DND-41 (cell line): ENCODE measurements around the gene PRKRIP1.
"Not testable (repeated sequence)": the region's sequence is repeated elsewhere in the genome, so short reads cannot be mapped to it uniquely, and the experiment has no call there.

Source experiments
- ATAC-seq: fragments of 200-7000 bp; cut with Tn5 transposase; 3 replicates; pipeline ENCODE4 v1.9.1; 2021; ENCODE audit warnings: low read depth; ENCODE audit not compliant: insufficient read depth
- DNase-seq: peaks from one replicate; pipeline ENCODE4 v3.0.0-alpha.2; 2020
- H2AFZ ChIP-seq: 2 replicates; pipeline ENCODE4 v1.6.0; 2012; ENCODE audit warnings: low read depth, low read length
- H3K27ac ChIP-seq: 2 replicates; pipeline ENCODE4 v1.5.1; 2012; ENCODE audit warnings: low read length, inconsistent platforms
- H3K27me3 ChIP-seq: fragments of 200-600 bp; sonication (generic); 2 replicates; pipeline ENCODE4 v1.6.0; 2012; ENCODE audit warnings: low read length, mild to moderate bottlenecking, inconsistent platforms; ENCODE audit not compliant: insufficient read depth, poor library complexity
- H3K36me3 ChIP-seq: 2 replicates; pipeline ENCODE4 v1.5.1; 2012; ENCODE audit warnings: low read length, inconsistent platforms; ENCODE audit not compliant: insufficient read depth
- H3K4me1 ChIP-seq: 2 replicates; pipeline ENCODE4 v1.5.1; 2012; ENCODE audit warnings: mild to moderate bottlenecking, low read length; ENCODE audit not compliant: insufficient read depth
- H3K4me2 ChIP-seq: 2 replicates; pipeline ENCODE4 v1.6.0; 2012; ENCODE audit warnings: mild to moderate bottlenecking, moderate library complexity, low read length, inconsistent platforms; ENCODE audit not compliant: insufficient read depth
- H3K4me3 ChIP-seq, 2 experiments: fragments of 200-600 bp in 1 of 2; shearing (Covaris generic) in 1 of 2; 2 replicates each; pipeline ENCODE4 v1.5.1; 2012 to 2016; ENCODE audit warnings: inconsistent platforms in 2 of 2, low read length in 2 of 2, mild to moderate bottlenecking in 2 of 2, low read depth in 1 of 2, moderate library complexity in 1 of 2
- H3K79me2 ChIP-seq: 2 replicates; pipeline ENCODE4 v1.6.0; 2012; ENCODE audit warnings: low read length, inconsistent platforms; ENCODE audit not compliant: insufficient read depth
- H3K9ac ChIP-seq: 2 replicates; pipeline ENCODE4 v1.6.0; 2012; ENCODE audit warnings: low read depth, mild to moderate bottlenecking, inconsistent platforms, low read length, moderate library complexity
- H3K9me3 ChIP-seq: 2 replicates; pipeline ENCODE4 v1.5.1; 2012; ENCODE audit warnings: low read length, moderate library complexity, mild to moderate bottlenecking, inconsistent platforms; ENCODE audit not compliant: insufficient read depth, severe bottlenecking
- H4K20me1 ChIP-seq: 2 replicates; pipeline ENCODE4 v1.6.0; 2012; ENCODE audit warnings: low read length; ENCODE audit not compliant: insufficient read depth
- EZH2 ChIP-seq: IDR thresholded peaks from 3 replicates; pipeline ENCODE4 v1.6.1; 2012; ENCODE audit warnings: borderline replicate concordance, low read depth, mild to moderate bottlenecking, moderate library complexity, low read length, inconsistent platforms; ENCODE audit not compliant: severe bottlenecking
- TF ChIP-seq, protein P1 (sequence below): IDR thresholded peaks from 2 replicates; pipeline ENCODE4 v1.5.1; 2012; ENCODE audit warnings: borderline replicate concordance, low read length, moderate library complexity, mild to moderate bottlenecking; ENCODE audit not compliant: poor library complexity, severe bottlenecking; ENCODE audit errors: extremely low read depth

Gene PRKRIP1, protein sequence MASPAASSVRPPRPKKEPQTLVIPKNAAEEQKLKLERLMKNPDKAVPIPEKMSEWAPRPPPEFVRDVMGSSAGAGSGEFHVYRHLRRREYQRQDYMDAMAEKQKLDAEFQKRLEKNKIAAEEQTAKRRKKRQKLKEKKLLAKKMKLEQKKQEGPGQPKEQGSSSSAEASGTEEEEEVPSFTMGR

DNA sequence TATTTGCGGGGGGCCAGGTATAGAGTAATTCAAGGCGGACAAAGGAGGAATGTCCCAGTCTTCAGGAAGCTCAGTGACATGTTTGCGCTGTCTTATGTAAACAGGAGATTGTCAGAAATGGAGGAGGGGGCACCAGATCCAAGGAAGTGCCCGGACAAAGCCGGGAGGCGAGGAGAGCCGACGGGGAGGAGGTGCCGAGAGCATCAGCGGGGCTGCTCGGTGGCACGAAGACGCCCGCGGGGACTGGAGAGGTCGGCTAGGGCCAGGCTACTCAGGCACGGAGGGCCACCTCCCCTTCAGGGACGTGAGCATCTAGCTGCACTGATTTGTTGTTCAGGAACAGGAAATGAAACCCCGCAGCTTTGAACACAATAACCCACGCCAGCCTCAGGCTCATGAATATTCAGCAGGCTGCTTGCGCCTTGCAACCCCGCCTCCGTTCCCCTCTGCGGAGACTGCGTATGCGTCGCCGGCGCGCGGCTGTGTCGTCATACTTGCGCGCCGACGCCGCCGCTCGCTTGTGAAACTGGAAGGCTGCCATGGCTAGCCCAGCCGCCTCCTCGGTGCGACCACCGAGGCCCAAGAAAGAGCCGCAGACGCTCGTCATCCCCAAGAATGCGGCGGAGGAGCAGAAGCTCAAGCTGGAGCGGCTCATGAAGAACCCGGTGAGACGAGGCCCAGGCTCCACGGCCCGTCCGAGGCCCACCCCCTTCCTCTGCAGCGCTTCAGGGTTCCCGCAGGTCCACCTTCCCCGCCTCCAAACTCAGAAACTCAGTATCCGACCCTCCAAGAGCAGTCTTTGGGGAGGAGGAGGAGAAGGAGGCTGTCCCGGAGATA, at the start of gene PRKRIP1:
PRKRIP1 (plus strand) TSS at position 491 of the 837 bp plus-strand sequence; CDS start at position 540, 49 bp downstream.
- Histone ChIP-seq H3K9me3 (no peaks in the 10 kb centered on the region), H3K27me3 (no peaks in the 10 kb centered on the region), H3K79me2 (peaks cover 25% of the 10 kb centered on the region), H3K4me1 (peaks cover 19% of the 10 kb centered on the region), H3K9ac (peak within 1 kb of the TSS; percentile 86), H4K20me1 (no peaks in the 10 kb centered on the region; the same call in 1 of the 2 replicates), H3K4me2 (peak within 1 kb of the TSS; percentile 97), H3K27ac (peak within 1 kb of the TSS; percentile 78), H2AFZ (peak within 1 kb of the TSS; percentile 85), H3K4me3 (peak within 1 kb of the TSS; percentile 89 to 95), H3K36me3 (peaks cover 49% of the 10 kb centered on the region)
- no peak for TF ChIP-seq EZH2
- TF ChIP-seq, protein P1, sequence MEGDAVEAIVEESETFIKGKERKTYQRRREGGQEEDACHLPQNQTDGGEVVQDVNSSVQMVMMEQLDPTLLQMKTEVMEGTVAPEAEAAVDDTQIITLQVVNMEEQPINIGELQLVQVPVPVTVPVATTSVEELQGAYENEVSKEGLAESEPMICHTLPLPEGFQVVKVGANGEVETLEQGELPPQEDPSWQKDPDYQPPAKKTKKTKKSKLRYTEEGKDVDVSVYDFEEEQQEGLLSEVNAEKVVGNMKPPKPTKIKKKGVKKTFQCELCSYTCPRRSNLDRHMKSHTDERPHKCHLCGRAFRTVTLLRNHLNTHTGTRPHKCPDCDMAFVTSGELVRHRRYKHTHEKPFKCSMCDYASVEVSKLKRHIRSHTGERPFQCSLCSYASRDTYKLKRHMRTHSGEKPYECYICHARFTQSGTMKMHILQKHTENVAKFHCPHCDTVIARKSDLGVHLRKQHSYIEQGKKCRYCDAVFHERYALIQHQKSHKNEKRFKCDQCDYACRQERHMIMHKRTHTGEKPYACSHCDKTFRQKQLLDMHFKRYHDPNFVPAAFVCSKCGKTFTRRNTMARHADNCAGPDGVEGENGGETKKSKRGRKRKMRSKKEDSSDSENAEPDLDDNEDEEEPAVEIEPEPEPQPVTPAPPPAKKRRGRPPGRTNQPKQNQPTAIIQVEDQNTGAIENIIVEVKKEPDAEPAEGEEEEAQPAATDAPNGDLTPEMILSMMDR: no peak
- ATAC-seq (peak; percentile 95), DNase-seq (peak; percentile 87)

DNA sequence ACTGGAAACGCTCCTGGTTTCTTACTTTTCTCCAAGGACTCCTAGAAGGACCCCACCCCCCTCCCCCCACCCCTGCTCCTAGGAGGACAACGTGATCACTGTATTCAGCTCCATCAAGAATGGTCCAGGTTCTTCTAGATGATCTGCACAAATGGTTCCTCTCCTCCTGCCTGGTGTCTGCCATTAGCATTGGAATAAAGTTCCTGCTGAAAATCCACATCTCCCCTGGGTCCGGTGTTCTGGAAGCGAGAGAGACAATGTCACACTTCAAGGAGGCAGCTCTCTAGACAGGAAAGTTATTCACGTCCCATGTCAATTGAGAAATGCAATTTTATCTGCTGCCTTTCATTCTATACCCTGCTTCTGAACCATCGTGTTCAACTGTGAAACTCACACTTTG, 49.2 kb upstream of the PRKRIP1 start:
- not testable (repeated sequence) for H3K4me1 ChIP-seq, H3K4me3 ChIP-seq, H3K9me3 ChIP-seq, H4K20me1 ChIP-seq, ATAC-seq, H3K9ac ChIP-seq, H3K27me3 ChIP-seq, H3K36me3 ChIP-seq, H3K79me2 ChIP-seq, DNase-seq, H3K4me2 ChIP-seq, H2AFZ ChIP-seq, H3K27ac ChIP-seq

DNA sequence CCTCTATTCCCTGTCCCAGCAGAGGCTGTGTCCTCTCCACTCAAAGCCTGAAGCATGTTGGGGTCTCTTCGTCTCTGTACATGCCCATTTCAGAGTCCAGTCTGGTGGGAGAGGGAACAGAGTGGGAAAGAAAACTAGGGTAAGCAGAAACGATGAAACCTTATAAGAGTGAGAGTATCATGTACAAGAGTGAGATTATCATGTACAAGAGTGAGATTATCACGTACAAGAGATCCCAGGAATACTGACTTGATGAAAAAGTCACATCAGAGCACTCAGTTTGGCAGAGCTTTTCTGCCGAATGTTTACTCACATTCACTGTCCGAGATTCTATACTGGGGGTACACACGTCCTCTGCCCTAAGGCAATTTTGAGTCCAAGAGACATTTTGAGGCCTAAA, 39.8 kb upstream of the PRKRIP1 start, which contains the start of gene SPDYE6:
SPDYE6 (minus strand) TSS at position 101 of the 400 bp plus-strand sequence. CDS start 421 bp downstream, outside the sequence.
- not testable (repeated sequence) for H3K27me3 ChIP-seq, H3K4me3 ChIP-seq, DNase-seq, H3K36me3 ChIP-seq, H2AFZ ChIP-seq, H3K9ac ChIP-seq, H3K4me2 ChIP-seq, H3K9me3 ChIP-seq, H3K4me1 ChIP-seq, ATAC-seq, H3K79me2 ChIP-seq, H4K20me1 ChIP-seq, H3K27ac ChIP-seq

DNA sequence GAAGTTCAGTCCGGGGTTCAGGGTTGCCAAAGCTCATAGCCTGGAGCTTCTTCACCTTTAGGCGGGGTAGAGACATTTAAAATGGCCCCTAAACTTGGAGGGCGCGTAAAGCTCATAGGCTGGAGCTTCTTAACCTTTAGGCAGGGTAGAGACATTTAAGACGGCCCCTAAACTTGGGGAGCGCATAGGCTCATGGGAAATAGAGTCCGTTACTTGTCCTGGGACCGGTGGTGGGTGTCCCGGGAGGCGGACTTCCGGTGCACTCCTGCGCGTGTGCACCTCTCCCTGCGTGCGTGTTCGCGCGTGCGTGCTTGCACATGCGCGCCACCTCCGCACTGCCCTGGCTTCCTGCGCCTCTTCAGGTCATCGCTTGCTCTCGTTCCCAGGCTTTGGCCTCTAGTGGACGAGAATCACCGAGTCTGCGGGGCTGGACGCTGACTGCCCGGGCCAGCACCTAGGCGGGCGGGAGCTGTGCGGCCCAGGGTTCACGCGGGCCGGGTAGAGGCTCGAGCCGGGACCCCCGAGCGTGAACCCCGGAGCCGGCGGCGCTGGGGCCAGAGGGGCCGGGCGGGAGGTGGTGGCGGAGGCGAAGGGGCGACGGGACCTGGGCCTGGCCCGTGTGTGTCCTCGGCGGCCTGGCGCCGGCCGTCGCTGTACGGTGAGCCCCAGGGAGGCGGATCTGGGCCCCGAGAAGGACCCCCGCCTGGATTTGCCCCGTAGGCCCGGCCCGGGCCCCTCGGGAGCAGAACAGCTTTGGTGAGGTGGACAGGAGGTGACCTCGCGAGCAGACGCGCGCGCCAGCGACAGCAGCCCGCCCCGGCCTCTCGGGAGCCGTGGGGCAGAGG, 32.4 kb upstream of the PRKRIP1 start:
- Histone ChIP-seq H3K4me2 (peak overlapping the region; percentile 65), H3K36me3 (peaks cover 12% of the 10 kb centered on the region), H3K9ac (peak overlapping the region; percentile 82), H3K4me1 (peaks cover 12% of the 10 kb centered on the region), H3K79me2 (peaks cover 28% of the 10 kb centered on the region), H3K4me3 (peak overlapping the region; percentile 66 to 97; a peak in 3 of 4 replicates), H3K27ac (peak overlapping the region; percentile 86), H2AFZ (peak overlapping the region; percentile 92)
- H3K9me3 ChIP-seq, H4K20me1 ChIP-seq, H3K27me3 ChIP-seq: not testable (repeated sequence)
- TF ChIP-seq, protein P1: peak; percentile 20
- DNase-seq (peak; percentile 98), ATAC-seq (peak; percentile 99)

DNA sequence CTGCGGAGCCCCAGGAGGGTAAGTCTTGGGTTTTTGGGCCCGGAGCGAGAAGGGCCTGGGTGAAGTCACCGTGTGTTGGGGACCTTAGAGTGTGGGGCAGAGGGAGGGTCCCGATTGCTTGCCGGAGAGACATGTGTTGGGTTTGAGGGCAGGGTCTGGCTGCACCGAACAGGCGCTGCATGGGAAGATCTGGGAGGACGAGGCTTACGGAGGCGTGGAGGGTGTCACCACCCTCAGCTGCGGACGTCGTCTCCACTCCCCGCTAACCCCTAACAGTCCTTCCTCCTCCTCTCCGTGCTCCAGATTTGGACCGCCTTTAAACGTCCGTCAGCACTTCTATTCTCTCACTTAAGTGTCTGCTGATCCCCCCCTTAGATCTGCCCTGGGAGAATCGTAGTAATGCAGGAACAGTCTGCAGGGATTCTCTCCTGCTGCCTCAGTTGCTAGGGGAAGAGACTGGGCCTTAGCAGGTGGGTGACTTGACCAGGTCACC, 31.7 kb upstream of the PRKRIP1 start:
- H4K20me1 ChIP-seq, H3K9me3 ChIP-seq, H2AFZ ChIP-seq, ATAC-seq, H3K27me3 ChIP-seq: not testable (repeated sequence)
- peak overlapping the region; percentile 66 to 97; a peak in 3 of 4 replicates for H3K4me3 ChIP-seq
- peaks cover 28% of the 10 kb centered on the region for H3K79me2 ChIP-seq
- H3K4me2 ChIP-seq: peak overlapping the region; percentile 65
- H3K9ac ChIP-seq: peak overlapping the region; percentile 82
- DNase-seq: peak; percentile 15
- peak overlapping the region; percentile 86 for H3K27ac ChIP-seq
- H3K36me3 ChIP-seq: peaks cover 12% of the 10 kb centered on the region
- H3K4me1 ChIP-seq: peaks cover 12% of the 10 kb centered on the region

DNA sequence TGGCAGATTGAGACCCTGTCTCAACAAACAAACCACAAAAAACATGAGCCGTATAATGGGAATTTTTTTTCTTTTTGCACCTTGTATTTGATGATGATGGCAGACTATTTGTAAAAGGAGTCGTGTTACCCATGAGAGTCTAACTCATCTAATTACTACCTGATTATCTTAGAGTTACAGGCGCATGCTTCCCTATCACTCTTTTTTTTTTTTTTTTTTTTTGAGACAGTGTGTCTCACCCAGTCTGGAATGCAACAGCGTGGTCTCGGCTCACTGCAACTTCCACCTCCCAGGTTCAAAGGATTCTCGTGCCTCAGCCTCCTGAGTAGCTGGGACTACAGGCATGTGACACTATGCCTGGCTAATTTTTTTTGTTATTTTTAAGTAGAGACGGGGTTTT, 30.8 kb upstream of the PRKRIP1 start:
- not testable (repeated sequence) for ATAC-seq, H3K4me3 ChIP-seq, H2AFZ ChIP-seq, H3K9ac ChIP-seq, DNase-seq, H3K27me3 ChIP-seq, H4K20me1 ChIP-seq, H3K9me3 ChIP-seq, H3K27ac ChIP-seq
- peak overlapping the region; percentile 50; the same call in 1 of the 2 replicates for H3K4me2 ChIP-seq
- peaks cover 33% of the 10 kb centered on the region for H3K79me2 ChIP-seq
- peaks cover 15% of the 10 kb centered on the region for H3K36me3 ChIP-seq
- peaks cover 12% of the 10 kb centered on the region for H3K4me1 ChIP-seq
